SU-DHL-6 (cell line): ENCODE results near the gene SPAG9.
"Not testable (repeated sequence)": the region's sequence is repeated elsewhere in the genome, so short reads cannot be mapped to it uniquely, and the experiment has no call there.

ENCODE experiments used
- H2AFZ ChIP-seq: fragments of 200-600 bp; sonication (generic); 2 replicates; pipeline ENCODE4 v1.6.1; 2014; ENCODE audit warnings: low read depth, mild to moderate bottlenecking, moderate library complexity, mixed read lengths, antibody characterized with exemption, low read length; ENCODE audit not compliant: severe bottlenecking
- H3F3A ChIP-seq: fragments of 200-600 bp; shearing (Covaris generic); 2 replicates; pipeline ENCODE4 v1.6.0; 2016; ENCODE audit warnings: antibody characterized with exemption, mild to moderate bottlenecking; ENCODE audit not compliant: insufficient read depth
- H3K27ac ChIP-seq: fragments of 200-600 bp; sonication (generic); 2 replicates; pipeline ENCODE4 v1.5.1; 2016; ENCODE audit warnings: low read depth, mild to moderate bottlenecking, low read length, moderate library complexity, mixed read lengths
- H3K27me3 ChIP-seq: fragments of 200-600 bp; sonication (generic), shearing (Covaris generic); 2 replicates; pipeline ENCODE4 v1.6.0; 2014; ENCODE audit warnings: mild to moderate bottlenecking, low read length
- H3K36me3 ChIP-seq: fragments of 200-600 bp; sonication (generic); 2 replicates; pipeline ENCODE4 v1.6.1; 2014; ENCODE audit warnings: mild to moderate bottlenecking, low read length, mixed read lengths
- H3K4me2 ChIP-seq: fragments of 300-600, 200-600 bp; shearing (Covaris generic), sonication (generic); 2 replicates; pipeline ENCODE4 v1.6.0; 2014; ENCODE audit warnings: low read length, low read depth, mild to moderate bottlenecking; ENCODE audit not compliant: poor library complexity, severe bottlenecking
- H3K4me3 ChIP-seq: fragments of 200-600 bp; sonication (generic); 2 replicates; pipeline ENCODE4 v1.5.1; 2014; ENCODE audit warnings: antibody characterized with exemption, low read length, mild to moderate bottlenecking, mixed read lengths; ENCODE audit not compliant: insufficient read depth, poor library complexity, severe bottlenecking
- H3K79me2 ChIP-seq: fragments of 200-600 bp; sonication (generic); 2 replicates; pipeline ENCODE4 v1.6.1; 2014; ENCODE audit warnings: mild to moderate bottlenecking, low read length, moderate library complexity; ENCODE audit not compliant: insufficient read depth
- H3K9ac ChIP-seq: fragments of 200-600 bp; sonication (generic); 2 replicates; pipeline ENCODE4 v1.7.0; 2014; ENCODE audit warnings: mild to moderate bottlenecking, low read length
- H3K9me2 ChIP-seq: fragments of 200-600 bp; sonication (generic); replicated peaks from 2 replicates; pipeline ENCODE4 v1.6.1; 2014; ENCODE audit warnings: low read length; ENCODE audit not compliant: insufficient read depth
- H3K9me3 ChIP-seq: fragments of 200-600 bp; sonication (generic); 2 replicates; pipeline ENCODE4 v1.6.1; 2014; ENCODE audit warnings: low read length, mixed read lengths; ENCODE audit not compliant: insufficient read depth
- H4K20me1 ChIP-seq: fragments of 200-600 bp; sonication (generic); 2 replicates; pipeline ENCODE4 v1.6.1; 2014; ENCODE audit warnings: low read depth, mild to moderate bottlenecking, antibody characterized with exemption, low read length, moderate library complexity, mixed read lengths
- CTCF ChIP-seq: fragments of 200-600 bp; sonication (generic); IDR thresholded peaks from one replicate; pipeline ENCODE4 v1.5.1; 2017; ENCODE audit warnings: antibody characterized with exemption, mild to moderate bottlenecking, low read length, moderate library complexity; ENCODE audit not compliant: insufficient read depth, poor library complexity, severe bottlenecking
- EZH2phosphoT487 ChIP-seq: fragments of 200-600 bp; sonication (generic), shearing (Covaris generic); conservative IDR thresholded peaks from 2 replicates; pipeline ENCODE4 v1.6.1; 2018; ENCODE audit warnings: mild to moderate bottlenecking, antibody characterized with exemption, low read length, moderate library complexity, mixed read lengths

The SPAG9 gene

GRCh38 chr17:51083981-51084380, 36.7 kb downstream of the SPAG9 start:
- H3K79me2 ChIP-seq, result peaks cover 28% of the 10 kb centered on the region
- H3K27ac ChIP-seq, result no peak overlapping the region
- H3K9me3 ChIP-seq, result no peaks in the 10 kb centered on the region
- no peaks in the 10 kb centered on the region for H3F3A ChIP-seq
- no peaks in the 10 kb centered on the region for H4K20me1 ChIP-seq
- no peak for TF ChIP-seq EZH2phosphoT487
- TF ChIP-seq CTCF, result no peak
- no peak overlapping the region for H2AFZ ChIP-seq
- H3K4me2 ChIP-seq, result no peak overlapping the region
- no peak overlapping the region for H3K9ac ChIP-seq
- no peak overlapping the region for H3K4me3 ChIP-seq
- no peaks in the 10 kb centered on the region for H3K27me3 ChIP-seq
- H3K36me3 ChIP-seq, result peaks cover 6% of the 10 kb centered on the region; the same call in 1 of the 2 replicates
- H3K9me2 ChIP-seq, result no peaks in the 10 kb centered on the region

GRCh38 chr17:51083364-51083763, 37.3 kb downstream of the SPAG9 start:
- H3K79me2 ChIP-seq, result peaks cover 22% of the 10 kb centered on the region
- not testable (repeated sequence) for H3K27me3 ChIP-seq, H3K4me3 ChIP-seq, H3K27ac ChIP-seq, H3K4me2 ChIP-seq, H3K9ac ChIP-seq, H2AFZ ChIP-seq, H3K9me2 ChIP-seq, H3K9me3 ChIP-seq, H3F3A ChIP-seq, H4K20me1 ChIP-seq, H3K36me3 ChIP-seq

- no peak overlapping the region for H3K9ac ChIP-seq
- peaks cover 6% of the 10 kb centered on the region; the same call in 1 of the 2 replicates for H3K79me2 ChIP-seq
- peaks cover 11% of the 10 kb centered on the region; the same call in 1 of the 2 replicates for H3K36me3 ChIP-seq
- H3K9me2 ChIP-seq, result no peaks in the 10 kb centered on the region
- no peaks in the 10 kb centered on the region for H4K20me1 ChIP-seq
- H3K27me3 ChIP-seq, result no peaks in the 10 kb centered on the region
- H3F3A ChIP-seq, result peaks cover 2% of the 10 kb centered on the region; the same call in 1 of the 2 replicates
- H3K27ac ChIP-seq, result no peak overlapping the region
- no peaks in the 10 kb centered on the region for H3K9me3 ChIP-seq
- H3K4me2 ChIP-seq, result no peak overlapping the region
- H3K4me3 ChIP-seq, result no peak overlapping the region
- H2AFZ ChIP-seq, result no peak overlapping the region
- TF ChIP-seq CTCF (no peak), EZH2phosphoT487 (no peak)
Observed at GRCh38 chr17:51079049-51079448, 41.6 kb downstream of the SPAG9 start.

- TF ChIP-seq CTCF, result no peak
- TF ChIP-seq EZH2phosphoT487, result no peak
- H3K27me3 ChIP-seq, result no peaks in the 10 kb centered on the region
- no peaks in the 10 kb centered on the region for H3K9me2 ChIP-seq
- no peak overlapping the region for H3K27ac ChIP-seq
- H3K9me3 ChIP-seq, result no peaks in the 10 kb centered on the region
- peaks cover 2% of the 10 kb centered on the region; the same call in 1 of the 2 replicates for H3F3A ChIP-seq
- peaks cover 4% of the 10 kb centered on the region; the same call in 1 of the 2 replicates for H3K79me2 ChIP-seq
- H3K9ac ChIP-seq, result no peak overlapping the region
- H3K36me3 ChIP-seq, result peaks cover 11% of the 10 kb centered on the region; the same call in 1 of the 2 replicates
- H3K4me2 ChIP-seq, result no peak overlapping the region
- H4K20me1 ChIP-seq, result no peaks in the 10 kb centered on the region
- no peak overlapping the region for H3K4me3 ChIP-seq
- no peak overlapping the region for H2AFZ ChIP-seq
Observed at GRCh38 chr17:51078009-51078592, 42.6 kb downstream of the SPAG9 start.
